Mucosa of descending colon (tissue), 3 donors: Measurements from ENCODE around the gene PLEKHA4. TPM values are rescaled to one million over a fixed set of nuclear protein-coding genes. Genes with fewer than 3 reads are reported as not detected.

Source experiments
- ATAC-seq: fragments of 200-7000 bp; cut with Tn5 transposase; one replicate; pipeline ENCODE4 v1.9.1; 2020; ENCODE audit warnings: mild to moderate bottlenecking, moderate library complexity
- DNase-seq, 3 donors: peaks; one replicate each; pipeline ENCODE4 v3.0.0-alpha.2; 2020
- H3K36me3 ChIP-seq: fragments of 200-600 bp; one replicate; pipeline ENCODE4 v1.8.0; 2021; ENCODE audit warnings: low read depth, mild to moderate bottlenecking
- H3K4me1 ChIP-seq: fragments of 200-600 bp; one replicate; pipeline ENCODE4 v1.8.0; 2021; ENCODE audit warnings: low read depth, mild to moderate bottlenecking
- H3K4me3 ChIP-seq: fragments of 200-600 bp; one replicate; pipeline ENCODE4 v1.8.0; 2021; ENCODE audit warnings: mild to moderate bottlenecking
- H3K9me3 ChIP-seq: fragments of 200-600 bp; one replicate; pipeline ENCODE4 v1.8.0; 2021; ENCODE audit warnings: mild to moderate bottlenecking
- intact Hi-C, 2 donors: fragments of 100-400 bp; cut with DNase I in 1 of 2; cut with micrococcal nuclease in 1 of 2; formaldehyde crosslinking; loops; one replicate each; pipeline versions ENCODE4 v1.11.0 to v1.11.1; 2022; cut with DNase I, micrococcal nuclease
- total RNA-seq, 3 donors: library from RNA; stranded (reverse); fragmentation: NEBNext Ultra II Directional in 2 of 3; extraction: Animal tissue kit (Norgen Biotek cat#: 25700) in 2 of 3; gene quantifications; one replicate each; pipeline versions ENCODE4 v1.2.1 to v1.2.4, GENCODE V29; 2021 to 2023
- TF ChIP-seq, protein P1 (sequence below): fragments of 200-600 bp; IDR thresholded peaks from one replicate; pipeline ENCODE4 v1.8.0; 2022; ENCODE audit warnings: antibody characterized with exemption, mild to moderate bottlenecking
- donor health status: DM: no; HTN: no; CAD: no; lungs with moderate emphysema.
- donor health status: DM: no; HTN: no; CAD: no.
- donor health status: DM: no; HTN: yes; CAD: no.

PLEKHA4 gene
- total RNA-seq, 3 donors from 2014 or later = 4.6 to 30.2 (median 21.5) TPM

DNA sequence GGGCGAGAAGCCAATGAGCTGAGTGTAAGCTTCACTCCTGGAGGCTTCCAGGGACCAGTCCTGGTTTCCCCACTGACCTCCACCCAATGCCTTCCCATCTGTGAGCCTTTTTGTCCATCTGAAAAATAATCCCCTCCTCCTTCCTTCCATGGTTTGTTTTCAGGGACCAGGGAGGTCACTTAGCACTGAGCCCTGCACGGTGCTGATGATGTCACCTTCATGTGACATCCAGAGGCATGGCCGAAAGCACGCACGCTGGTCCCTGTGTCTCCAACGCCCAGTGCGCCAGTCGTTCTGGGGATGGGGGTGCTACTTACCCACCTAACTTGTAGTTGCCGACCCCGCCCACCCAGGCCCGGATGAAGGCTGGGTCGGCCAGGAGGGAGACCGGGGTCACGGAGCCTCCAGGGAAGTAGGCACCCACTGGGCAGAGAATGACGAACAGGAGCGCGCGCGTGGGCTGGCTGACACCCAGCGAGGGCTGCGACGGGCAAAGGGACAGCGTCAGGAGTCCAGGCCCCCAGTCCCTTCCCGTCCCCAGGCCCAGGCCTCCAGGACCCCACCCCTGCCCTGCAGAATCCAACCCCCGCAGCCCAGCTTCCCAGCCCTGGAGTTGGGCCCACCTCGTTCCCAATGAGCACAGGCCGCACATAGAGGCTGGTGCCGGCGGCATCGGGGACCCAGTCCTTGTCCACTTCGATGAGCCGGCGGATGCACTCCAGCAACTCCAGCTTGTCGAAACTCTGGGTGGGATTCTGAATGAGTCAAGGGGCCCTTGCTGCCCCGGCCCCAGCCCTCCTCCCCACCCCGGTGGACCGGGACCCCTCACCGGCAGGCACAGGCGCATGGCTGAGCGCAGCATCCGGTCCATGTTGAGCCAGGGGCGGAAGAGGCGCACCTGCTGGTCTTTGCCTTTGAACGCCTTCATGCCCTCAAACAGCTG, 68.8 kb downstream of the PLEKHA4 start:
- no peaks in the 10 kb centered on the region for H3K9me3 ChIP-seq
- peaks cover 7% of the 10 kb centered on the region for H3K4me1 ChIP-seq
- H3K36me3 ChIP-seq = no peaks in the 10 kb centered on the region
- no peak overlapping the region for H3K4me3 ChIP-seq
- ATAC-seq (no peak), DNase-seq (no peak)
- TF ChIP-seq, protein P1, sequence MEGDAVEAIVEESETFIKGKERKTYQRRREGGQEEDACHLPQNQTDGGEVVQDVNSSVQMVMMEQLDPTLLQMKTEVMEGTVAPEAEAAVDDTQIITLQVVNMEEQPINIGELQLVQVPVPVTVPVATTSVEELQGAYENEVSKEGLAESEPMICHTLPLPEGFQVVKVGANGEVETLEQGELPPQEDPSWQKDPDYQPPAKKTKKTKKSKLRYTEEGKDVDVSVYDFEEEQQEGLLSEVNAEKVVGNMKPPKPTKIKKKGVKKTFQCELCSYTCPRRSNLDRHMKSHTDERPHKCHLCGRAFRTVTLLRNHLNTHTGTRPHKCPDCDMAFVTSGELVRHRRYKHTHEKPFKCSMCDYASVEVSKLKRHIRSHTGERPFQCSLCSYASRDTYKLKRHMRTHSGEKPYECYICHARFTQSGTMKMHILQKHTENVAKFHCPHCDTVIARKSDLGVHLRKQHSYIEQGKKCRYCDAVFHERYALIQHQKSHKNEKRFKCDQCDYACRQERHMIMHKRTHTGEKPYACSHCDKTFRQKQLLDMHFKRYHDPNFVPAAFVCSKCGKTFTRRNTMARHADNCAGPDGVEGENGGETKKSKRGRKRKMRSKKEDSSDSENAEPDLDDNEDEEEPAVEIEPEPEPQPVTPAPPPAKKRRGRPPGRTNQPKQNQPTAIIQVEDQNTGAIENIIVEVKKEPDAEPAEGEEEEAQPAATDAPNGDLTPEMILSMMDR = no peak
- intact Hi-C loops = loop anchor here (5.0 to 10.0 kb wide), 2 partner anchors 38 to 175 kb away; partner anchors contain the start of gene HSD17B14 (in 1 of the 2)

- TF ChIP-seq, protein P1 = no peak
- ATAC-seq = no peak
Measured at GRCh38 chr19:48798937-48799336, 69.5 kb downstream of the PLEKHA4 start.

GRCh38 chr19:48797103-48797502, 71.3 kb downstream of the PLEKHA4 start:
- Histone ChIP-seq H3K4me3 (no peak overlapping the region), H3K9me3 (no peaks in the 10 kb centered on the region), H3K36me3 (no peaks in the 10 kb centered on the region), H3K4me1 (peaks cover 4% of the 10 kb centered on the region)
- DNase-seq (no peak), ATAC-seq (no peak)
- intact Hi-C loops = loop anchor here (5.0 to 10.0 kb wide), 2 partner anchors 40 to 178 kb away; partner anchors contain the start of gene HSD17B14 (in 1 of the 2)
- TF ChIP-seq, protein P1 = no peak

More at GRCh38 chr19:48798937-48799336, 69.5 kb downstream of the PLEKHA4 start:
- Histone ChIP-seq H3K36me3 (no peaks in the 10 kb centered on the region), H3K4me1 (peaks cover 8% of the 10 kb centered on the region), H3K4me3 (no peak overlapping the region), H3K9me3 (no peaks in the 10 kb centered on the region)
- intact Hi-C loops = loop anchor here (5.0 to 10.0 kb wide), 2 partner anchors 38 to 176 kb away; partner anchors contain the start of gene HSD17B14 (in 1 of the 2)
- no peak for DNase-seq

DNA sequence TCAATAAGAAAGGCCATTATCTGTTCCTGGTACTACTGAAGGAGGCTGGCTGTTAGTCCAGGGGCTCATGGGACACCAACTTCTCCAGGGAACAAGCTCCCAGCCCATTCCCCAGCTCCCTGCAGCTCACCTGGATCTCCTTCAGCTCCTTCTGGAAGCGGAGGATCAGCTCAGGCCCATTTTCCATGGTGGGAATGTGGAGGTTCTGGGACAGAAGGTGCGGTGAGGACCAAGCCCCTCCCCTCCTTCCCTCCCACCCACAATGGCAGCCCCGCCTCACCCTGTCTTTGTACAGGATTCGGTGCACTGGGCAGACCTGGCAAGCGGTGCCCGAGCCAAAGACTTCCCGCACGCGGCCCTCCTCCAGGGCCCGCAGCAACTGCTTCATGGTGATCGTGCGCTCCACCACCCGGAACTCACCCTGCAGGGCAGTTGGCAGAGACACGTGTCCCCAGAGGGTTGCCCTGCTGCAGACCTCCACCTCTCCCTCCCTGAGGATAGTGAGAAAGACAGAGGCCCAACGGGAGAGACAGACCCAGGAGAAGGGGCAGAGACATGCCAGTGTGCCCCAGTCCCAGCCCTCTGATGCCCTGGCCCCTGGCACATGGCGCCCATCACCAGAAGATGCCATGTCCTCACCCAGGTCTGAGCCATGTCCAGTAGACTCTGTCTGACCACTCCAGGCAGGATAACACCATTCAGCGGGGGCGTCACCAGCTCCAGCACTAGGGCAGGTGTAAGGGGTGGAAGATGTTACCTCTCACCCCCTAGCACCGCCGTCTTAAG, 71.9 kb downstream of the PLEKHA4 start:
- Histone ChIP-seq H3K4me1 (peaks cover 4% of the 10 kb centered on the region), H3K9me3 (no peaks in the 10 kb centered on the region), H3K36me3 (no peaks in the 10 kb centered on the region), H3K4me3 (no peak overlapping the region)
- TF ChIP-seq, protein P1 = no peak
- ATAC-seq = no peak
- DNase-seq = peak in 1 of 3 donors; percentile 35
- intact Hi-C loops = loop anchor here (5.0 to 10.0 kb wide), 2 partner anchors 41 to 178 kb away; partner anchors contain the start of gene HSD17B14 (in 1 of the 2)

DNA sequence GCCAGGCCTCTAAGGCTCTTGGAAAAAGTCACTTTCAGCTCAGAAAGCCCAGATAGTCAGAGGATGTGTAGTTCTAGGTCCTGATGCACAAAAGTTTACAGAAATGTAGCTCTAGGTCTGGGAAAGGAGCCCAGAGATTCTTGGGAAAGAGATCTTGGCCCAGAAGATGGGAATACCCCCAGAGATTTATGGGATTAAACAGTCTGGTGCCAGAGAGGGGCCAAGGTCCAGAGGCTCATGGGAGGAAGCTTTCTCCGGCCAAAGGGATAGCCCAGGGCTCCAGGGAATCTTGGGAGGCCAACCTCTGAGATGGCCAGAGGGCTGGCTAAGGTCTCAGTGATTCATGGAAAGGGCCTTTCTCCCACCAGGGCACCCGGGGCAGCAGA, 72.7 kb downstream of the PLEKHA4 start:
- peak; percentile 13 for ATAC-seq
- intact Hi-C loops = loop anchor here (5.0 to 10.0 kb wide), 2 partner anchors 42 to 179 kb away; partner anchors contain the start of gene HSD17B14 (in 1 of the 2)
- no peaks in the 10 kb centered on the region for H3K36me3 ChIP-seq
- TF ChIP-seq, protein P1 = no peak
- H3K4me3 ChIP-seq = no peak overlapping the region
- DNase-seq = peak in 1 of 3 donors; percentile 39
- H3K4me1 ChIP-seq = peaks cover 4% of the 10 kb centered on the region
- H3K9me3 ChIP-seq = no peaks in the 10 kb centered on the region
